GM19452 (cell line): ENCODE measurements around the gene ZNF618.

Experiments used
- ATAC-seq: cut with Tn5 transposase; IDR thresholded peaks from one replicate; pipeline ENCODE4 v1.9.1; 2021; ENCODE audit not compliant: unreplicated experiment

ZNF618 gene

DNA sequence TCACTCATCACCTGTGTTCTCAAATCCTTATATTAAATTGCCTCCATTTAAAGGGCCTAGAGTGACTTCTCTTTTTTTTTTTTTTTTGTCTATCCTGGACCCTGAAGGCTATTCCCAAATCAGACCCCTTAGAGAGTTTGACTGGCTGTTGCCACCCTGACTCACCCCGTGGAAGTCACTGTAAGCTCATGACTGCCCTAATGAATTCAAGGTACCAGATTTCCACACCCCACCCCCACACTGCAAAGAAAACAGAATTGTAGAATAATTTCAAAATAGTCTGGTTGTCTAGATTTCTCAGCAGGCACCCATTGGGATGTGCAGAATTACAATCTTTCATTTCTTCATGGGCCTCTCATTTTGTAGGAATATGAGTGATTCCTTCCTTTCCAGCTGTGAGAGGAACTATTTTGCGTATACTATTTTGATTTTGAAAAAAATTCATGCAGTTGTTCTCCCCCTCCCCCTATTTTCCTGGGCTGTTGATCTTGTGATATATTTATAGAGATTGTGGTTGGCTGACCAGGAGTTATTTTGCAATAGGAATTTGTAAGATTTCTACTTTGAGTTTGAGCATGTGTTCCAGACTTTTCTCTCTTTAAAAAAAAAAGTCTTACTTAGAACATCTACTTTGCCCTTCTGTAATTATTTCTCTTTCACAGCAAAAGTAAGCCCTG is 79.1 kb downstream of the ZNF618 start:
- ATAC-seq = no peak

DNA sequence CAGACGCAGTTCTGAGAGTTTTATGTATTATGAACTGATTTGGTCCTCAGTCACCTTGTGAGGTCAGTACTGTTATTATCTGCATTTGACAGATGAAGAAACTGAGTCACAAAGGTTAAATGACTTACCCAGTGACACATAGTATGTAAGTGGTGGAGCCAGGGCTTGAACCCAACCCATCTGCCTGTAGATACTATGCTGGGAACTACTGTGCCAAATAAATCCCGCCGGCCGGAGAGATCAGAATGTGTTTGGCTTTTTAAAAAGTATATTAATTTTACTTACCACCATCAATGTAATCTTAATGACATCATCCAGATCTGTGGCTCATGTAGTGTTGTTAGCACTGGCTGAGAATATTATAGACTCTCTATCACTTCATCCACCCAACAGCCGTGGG is 80.8 kb downstream of the ZNF618 start:
- ATAC-seq = no peak

DNA sequence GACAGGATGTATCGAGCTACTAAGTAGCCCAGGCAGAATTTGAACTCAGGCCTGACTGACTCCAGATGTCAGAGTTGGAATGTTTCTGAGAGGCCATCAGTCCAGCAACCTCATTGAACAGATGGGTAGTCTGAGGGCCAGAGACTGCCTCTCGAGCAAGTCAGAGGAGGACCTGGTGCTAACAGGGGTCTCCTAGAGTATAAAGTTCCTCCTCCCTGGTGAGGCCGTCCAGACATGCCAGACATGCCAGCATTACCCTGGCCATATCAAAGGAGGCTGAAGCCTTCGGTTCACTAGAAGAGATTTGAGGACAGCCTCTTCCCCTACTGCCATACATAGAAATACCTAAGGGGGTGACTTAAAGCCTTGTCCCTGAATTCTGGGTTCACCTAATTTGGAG is 81.2 kb downstream of the ZNF618 start:
- ATAC-seq = no peak

DNA sequence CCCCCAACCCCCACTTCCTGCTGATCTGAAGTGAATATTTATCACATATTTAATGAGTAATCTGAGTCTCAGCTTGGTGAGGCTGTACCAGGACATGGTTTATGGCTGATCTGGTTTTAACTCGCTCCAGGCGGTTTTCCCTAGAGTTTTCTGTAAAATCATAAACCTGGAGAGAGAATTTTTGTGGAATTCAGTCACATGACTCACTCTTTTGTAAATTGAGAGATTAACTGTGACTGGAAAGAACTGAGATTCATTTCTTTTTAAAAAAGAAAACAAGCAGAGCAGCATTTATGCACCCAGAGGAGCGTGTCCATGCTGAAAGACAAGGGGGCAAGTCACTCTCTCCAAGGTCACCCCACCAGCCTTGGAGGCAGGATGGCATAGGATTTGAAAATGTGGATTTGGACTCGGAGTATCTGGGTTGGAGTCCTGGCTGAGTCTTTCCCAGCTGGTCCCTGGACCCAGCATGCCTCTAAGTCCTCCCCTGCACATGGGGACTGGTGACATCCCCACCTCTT is 81.8 kb downstream of the ZNF618 start:
- ATAC-seq = no peak

GRCh38 chr9:113958556-113958955 is 82.4 kb downstream of the ZNF618 start:
- ATAC-seq = no peak

GRCh38 chr9:113960768-113961167 is 84.7 kb downstream of the ZNF618 start:
- no peak for ATAC-seq

DNA sequence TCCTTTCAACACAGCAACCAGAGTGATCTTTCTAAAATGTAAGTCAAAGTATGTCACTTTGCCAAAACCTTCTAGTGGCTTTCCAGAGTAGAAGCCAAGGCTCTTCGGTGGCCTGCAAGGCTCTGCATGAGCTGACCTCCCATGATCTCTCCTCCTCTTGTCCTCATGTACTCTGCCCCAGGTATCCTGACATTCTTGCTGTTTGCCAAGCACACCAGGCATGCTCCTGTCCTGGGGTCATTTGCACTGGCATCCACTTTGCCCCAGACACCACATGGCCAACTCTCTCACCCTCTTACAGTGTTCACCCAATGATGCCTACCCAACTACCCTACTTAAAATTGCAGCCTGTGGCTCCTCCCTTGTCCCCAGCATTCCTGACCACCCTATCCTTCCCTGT is 86.3 kb downstream of the ZNF618 start:
- no peak for ATAC-seq

- no peak for ATAC-seq
Observed at GRCh38 chr9:113963017-113963620, 87.0 kb downstream of the ZNF618 start.

DNA sequence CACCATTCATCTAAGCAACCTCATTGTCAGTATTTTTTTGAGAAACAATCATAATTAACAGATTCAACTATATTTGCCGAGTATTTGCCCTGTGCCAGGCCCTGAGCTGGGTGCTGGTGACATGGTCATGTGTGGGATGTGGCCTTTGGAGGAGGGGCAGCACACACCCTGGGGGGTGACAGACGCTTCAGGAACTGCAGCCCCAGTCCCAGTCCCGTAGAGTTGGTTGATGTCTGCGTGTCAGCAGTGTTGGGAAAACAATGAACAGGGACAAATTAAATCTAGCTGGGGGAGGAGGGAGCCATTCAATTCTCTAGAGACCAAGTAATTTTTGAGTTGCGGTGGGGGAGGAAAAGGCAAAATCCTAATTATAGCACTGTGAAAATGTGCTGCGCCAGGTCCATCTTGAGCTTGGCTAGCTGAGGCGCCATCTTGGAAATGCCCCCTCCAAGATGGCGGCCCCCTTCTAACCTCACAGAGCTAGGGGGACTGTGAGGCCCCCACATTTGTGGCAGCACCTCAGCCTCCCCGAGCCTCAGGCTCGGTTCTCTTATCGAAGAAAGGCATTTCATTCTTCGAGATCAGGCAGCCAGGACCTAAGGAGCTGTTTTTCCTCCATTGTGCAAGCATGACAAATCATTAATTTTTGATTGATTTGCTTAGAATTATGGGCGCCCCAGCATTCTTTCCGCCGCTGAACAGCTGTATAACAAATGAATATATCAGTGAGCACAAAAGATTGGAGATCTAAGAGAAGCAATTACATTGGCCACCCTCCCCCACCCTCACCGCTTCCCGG is 87.8 kb downstream of the ZNF618 start:
- ATAC-seq = no peak

DNA sequence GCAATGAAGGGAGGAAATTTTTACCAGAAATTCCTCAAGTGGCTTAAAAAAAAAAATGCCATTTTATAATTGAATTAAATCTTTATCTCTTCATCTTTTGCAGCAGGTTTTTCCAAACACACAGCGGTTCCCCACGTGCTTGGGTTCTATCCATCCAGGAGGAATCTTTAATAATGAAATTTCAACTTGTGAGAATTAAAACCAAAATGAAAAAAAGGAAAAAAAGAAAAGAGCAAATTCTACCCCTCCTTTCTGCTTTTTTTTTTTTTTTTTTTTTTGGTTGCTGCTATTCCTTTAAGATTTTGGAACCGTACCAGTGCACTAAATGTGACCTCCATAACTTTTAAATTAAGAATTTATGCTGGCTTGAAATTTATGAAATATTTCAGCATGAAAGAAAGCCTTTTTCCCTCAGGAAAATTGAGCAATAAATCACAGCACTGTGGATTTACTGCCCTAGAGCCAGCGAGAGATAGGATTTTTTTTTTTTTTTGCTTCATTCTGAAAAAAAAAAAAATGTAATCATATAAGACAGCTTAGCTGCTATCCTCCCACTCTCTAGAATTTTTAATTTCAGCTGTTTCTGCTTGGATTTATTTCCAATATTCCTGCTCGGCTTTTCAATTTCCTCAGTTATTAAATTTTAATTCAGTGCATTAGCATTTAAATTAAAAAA is 88.5 kb downstream of the ZNF618 start:
- ATAC-seq = no peak

DNA sequence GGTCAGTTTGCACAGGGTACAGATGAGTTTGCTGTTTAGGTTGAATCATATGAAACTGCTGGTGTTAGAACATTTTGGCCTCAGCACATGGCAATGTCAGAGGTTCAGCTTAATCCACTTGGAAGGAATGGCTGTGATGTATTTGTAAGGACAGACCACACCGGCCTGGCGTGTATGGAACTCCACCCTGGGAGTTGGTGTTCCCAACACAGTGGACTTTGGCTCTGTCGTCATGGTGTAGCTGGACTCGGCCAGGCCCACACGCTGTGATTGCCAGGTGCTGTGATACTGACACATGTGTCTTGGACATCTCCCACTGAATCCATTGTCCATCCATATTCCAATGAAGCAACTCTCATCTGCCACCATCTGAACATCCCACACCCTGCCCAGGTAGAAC is 90.3 kb downstream of the ZNF618 start:
- ATAC-seq = no peak

- no peak for ATAC-seq
Observed at GRCh38 chr9:113967380-113967779, 91.3 kb downstream of the ZNF618 start.

- no peak for ATAC-seq
Observed at GRCh38 chr9:113969343-113969742, 93.2 kb downstream of the ZNF618 start.

DNA sequence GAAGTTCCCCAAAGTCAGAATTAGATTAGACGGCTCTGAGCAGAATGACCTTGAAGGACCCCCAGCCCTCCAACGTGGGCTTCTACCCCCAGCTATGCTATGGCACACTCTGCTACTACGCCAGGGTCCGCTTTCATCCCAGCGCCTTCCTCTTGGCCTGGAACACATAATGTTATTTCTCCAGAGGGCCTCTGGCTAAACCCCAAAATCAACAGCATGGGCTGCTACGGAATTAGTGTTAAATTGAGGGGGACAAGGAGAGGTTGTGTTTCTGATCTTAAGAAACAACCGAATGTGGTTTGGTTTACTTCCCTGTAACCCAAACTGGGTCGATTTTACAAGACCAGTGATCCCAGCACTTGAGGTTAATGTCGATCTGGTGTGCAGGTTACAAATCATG is 97.1 kb downstream of the ZNF618 start:
- no peak for ATAC-seq

GRCh38 chr9:113973963-113974413 is 97.9 kb downstream of the ZNF618 start:
- no peak for ATAC-seq

GRCh38 chr9:113976915-113977314 is 100.8 kb downstream of the ZNF618 start:
- ATAC-seq = no peak

DNA sequence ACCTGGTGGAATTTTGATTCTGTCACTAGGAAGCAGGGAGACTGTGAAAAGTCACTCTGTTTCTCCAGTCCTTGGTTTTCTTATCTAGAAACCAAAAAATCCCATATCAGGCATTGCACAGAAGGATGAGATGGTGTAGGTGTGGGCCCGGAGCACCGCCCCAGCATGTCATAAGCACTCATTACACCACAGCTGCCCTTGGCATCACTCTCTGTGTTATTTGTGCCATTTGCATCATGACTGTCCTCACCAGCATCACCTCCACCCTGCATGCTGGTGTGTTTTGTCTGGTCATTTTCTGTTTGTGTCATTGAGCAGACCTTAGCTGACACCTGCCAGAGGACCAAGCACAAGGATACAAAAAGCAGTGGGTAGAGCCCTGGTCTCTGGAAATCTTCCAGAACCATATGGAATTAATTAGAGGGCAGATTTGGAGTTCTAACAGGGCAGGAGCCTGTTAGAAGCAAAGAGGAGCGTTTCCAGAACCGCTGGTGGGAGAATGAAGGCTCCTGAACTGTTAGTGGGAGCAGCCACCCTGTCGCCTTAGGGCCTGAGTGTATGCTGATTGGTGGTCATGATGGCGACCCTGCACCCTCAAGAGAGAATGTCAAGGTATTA is 102.7 kb downstream of the ZNF618 start:
- no peak for ATAC-seq

GRCh38 chr9:113979343-113980127 is 103.4 kb downstream of the ZNF618 start:
- ATAC-seq = no peak

DNA sequence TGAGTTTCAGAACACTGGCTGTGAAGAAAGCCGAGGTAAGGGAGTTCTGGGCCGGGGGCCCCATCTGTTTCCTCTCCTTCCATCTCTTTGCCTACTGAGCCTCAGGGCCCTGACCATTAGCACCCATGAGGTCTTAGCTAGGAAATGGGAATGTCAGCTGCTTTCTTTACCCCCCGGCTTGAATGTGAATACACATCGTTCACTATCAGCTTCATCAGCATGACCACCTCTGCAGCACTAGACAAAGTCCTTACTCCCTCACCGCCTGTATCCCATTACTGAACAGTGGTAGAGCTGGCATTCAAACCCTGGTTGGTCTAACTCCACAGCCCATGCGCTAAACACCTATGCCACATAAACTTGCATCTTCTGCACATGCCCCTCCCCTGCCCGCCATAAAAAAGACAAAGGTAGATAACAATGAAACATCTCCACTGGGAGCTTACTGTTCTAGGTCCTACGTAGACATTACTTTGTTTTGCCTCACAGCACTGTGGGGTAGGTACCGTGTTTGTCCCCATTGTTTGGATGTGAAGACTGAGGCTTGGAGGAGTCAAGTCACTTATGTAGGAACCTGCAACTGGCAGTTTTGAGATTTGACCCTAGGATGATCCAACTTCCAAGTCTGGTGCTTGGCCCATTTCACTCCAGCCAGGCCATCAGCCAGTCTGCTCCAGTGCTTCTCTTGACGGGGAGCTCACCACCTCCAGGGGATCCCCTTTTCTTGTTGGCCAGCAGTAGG is 108.7 kb downstream of the ZNF618 start:
- no peak for ATAC-seq
